Measurements from ENCODE around the gene TEAD1.

The TEAD1 gene

GRCh38 chr11:12695221-12695794, 21.1 kb downstream of the TEAD1 start:
- H3K27me3 Mint-ChIP-seq: peaks cover 62 to 91% of the 10 kb centered on the region in 2 donors
- no peak for ATAC-seq (replicated peaks)
- no peaks in the 10 kb centered on the region for H3K36me3 Mint-ChIP-seq (ENCODE audit: insufficient read depth)
- H3K27ac Mint-ChIP-seq: no peak overlapping the region
- no peak for DNase-seq
- no peaks in the 10 kb centered on the region for H3K9me3 Mint-ChIP-seq
- peaks cover 4% of the 10 kb centered on the region in 2 donors for H3K4me1 Mint-ChIP-seq (ENCODE audit: low read depth in 2 of 2)
- no peak overlapping the region for H3K4me3 Mint-ChIP-seq

- H3K9me3 Mint-ChIP-seq: no peaks in the 10 kb centered on the region
- no peak overlapping the region for H3K27ac Mint-ChIP-seq
- H3K27me3 Mint-ChIP-seq: peaks cover 62 to 91% of the 10 kb centered on the region in 2 donors
- H3K4me1 Mint-ChIP-seq (ENCODE audit: low read depth in 2 of 2): peaks cover 4% of the 10 kb centered on the region in 2 donors
- no peak overlapping the region for H3K4me3 Mint-ChIP-seq
- DNase-seq: no peak
- H3K36me3 Mint-ChIP-seq (ENCODE audit: insufficient read depth): no peaks in the 10 kb centered on the region
- no peak for ATAC-seq (replicated peaks)
Observed at GRCh38 chr11:12695873-12696272, 21.7 kb downstream of the TEAD1 start.

GRCh38 chr11:12696911-12697581, 22.8 kb downstream of the TEAD1 start:
- no peaks in the 10 kb centered on the region for H3K36me3 Mint-ChIP-seq (ENCODE audit: insufficient read depth)

GRCh38 chr11:12698048-12698447, 23.8 kb downstream of the TEAD1 start:
- Mint-ChIP-seq H3K4me3 (no peak overlapping the region), H3K27ac (no peak overlapping the region)

More at GRCh38 chr11:12696911-12697581, 22.8 kb downstream of the TEAD1 start:
- H3K27ac Mint-ChIP-seq: no peak overlapping the region
- peaks cover 74 to 93% of the 10 kb centered on the region in 2 donors for H3K27me3 Mint-ChIP-seq
- no peak for ATAC-seq (replicated peaks)
- no peak overlapping the region for H3K4me3 Mint-ChIP-seq
- peaks cover 4% of the 10 kb centered on the region in 2 donors for H3K4me1 Mint-ChIP-seq (ENCODE audit: low read depth in 2 of 2)
- H3K9me3 Mint-ChIP-seq: no peaks in the 10 kb centered on the region
- DNase-seq: no peak

GRCh38 chr11:12701811-12702592, 27.8 kb downstream of the TEAD1 start:
- peaks cover 4 to 5% of the 10 kb centered on the region in 2 donors for H3K4me1 Mint-ChIP-seq (ENCODE audit: low read depth in 2 of 2)
- ATAC-seq (replicated peaks) (no peak), DNase-seq (no peak)
- peaks cover 64 to 76% of the 10 kb centered on the region in 2 donors for H3K27me3 Mint-ChIP-seq
- H3K9me3 Mint-ChIP-seq: no peaks in the 10 kb centered on the region
- H3K4me3 Mint-ChIP-seq: no peak overlapping the region
- no peak overlapping the region for H3K27ac Mint-ChIP-seq
- no peaks in the 10 kb centered on the region for H3K36me3 Mint-ChIP-seq (ENCODE audit: insufficient read depth)

More at GRCh38 chr11:12698048-12698447, 23.8 kb downstream of the TEAD1 start:
- DNase-seq (no peak), ATAC-seq (replicated peaks) (no peak)
- H3K9me3 Mint-ChIP-seq: no peaks in the 10 kb centered on the region
- no peaks in the 10 kb centered on the region for H3K36me3 Mint-ChIP-seq (ENCODE audit: insufficient read depth)
- H3K4me1 Mint-ChIP-seq (ENCODE audit: low read depth in 2 of 2): peaks cover 4% of the 10 kb centered on the region in 2 donors
- peaks cover 79 to 93% of the 10 kb centered on the region in 2 donors for H3K27me3 Mint-ChIP-seq

GRCh38 chr11:12702999-12703453, 28.8 kb downstream of the TEAD1 start:
- H3K36me3 Mint-ChIP-seq (ENCODE audit: insufficient read depth): no peaks in the 10 kb centered on the region
- no peak overlapping the region for H3K27ac Mint-ChIP-seq
- H3K27me3 Mint-ChIP-seq: peaks cover 62 to 75% of the 10 kb centered on the region in 2 donors
- H3K9me3 Mint-ChIP-seq: no peaks in the 10 kb centered on the region
- peaks cover 2 to 4% of the 10 kb centered on the region in 2 donors for H3K4me1 Mint-ChIP-seq (ENCODE audit: low read depth in 2 of 2)
- DNase-seq (no peak), ATAC-seq (replicated peaks) (no peak)
- no peak overlapping the region for H3K4me3 Mint-ChIP-seq

GRCh38 chr11:12704049-12704448, 29.8 kb downstream of the TEAD1 start:
- H3K4me1 Mint-ChIP-seq (ENCODE audit: low read depth in 2 of 2): peaks cover 0 to 1% of the 10 kb centered on the region in 2 donors
- H3K4me3 Mint-ChIP-seq: no peak overlapping the region
- no peaks in the 10 kb centered on the region for H3K36me3 Mint-ChIP-seq (ENCODE audit: insufficient read depth)
- peaks cover 62 to 72% of the 10 kb centered on the region in 2 donors for H3K27me3 Mint-ChIP-seq
- DNase-seq (no peak), ATAC-seq (replicated peaks) (no peak)
- no peak overlapping the region for H3K27ac Mint-ChIP-seq
- H3K9me3 Mint-ChIP-seq: no peaks in the 10 kb centered on the region

GRCh38 chr11:12705874-12706273, 31.7 kb downstream of the TEAD1 start:
- no peak for ATAC-seq (replicated peaks)
- H3K4me1 Mint-ChIP-seq (ENCODE audit: low read depth in 2 of 2): peaks cover 0 to 1% of the 10 kb centered on the region in 2 donors
- H3K27ac Mint-ChIP-seq: no peak overlapping the region
- no peaks in the 10 kb centered on the region for H3K36me3 Mint-ChIP-seq (ENCODE audit: insufficient read depth)
- H3K4me3 Mint-ChIP-seq: no peak overlapping the region
- DNase-seq: no peak
- peaks cover 58 to 64% of the 10 kb centered on the region in 2 donors for H3K27me3 Mint-ChIP-seq
- no peaks in the 10 kb centered on the region for H3K9me3 Mint-ChIP-seq

- no peaks in the 10 kb centered on the region for H3K9me3 Mint-ChIP-seq
- ATAC-seq (replicated peaks) (no peak), DNase-seq (no peak)
- peaks cover 48 to 60% of the 10 kb centered on the region in 2 donors for H3K27me3 Mint-ChIP-seq
- peaks cover 0 to 1% of the 10 kb centered on the region in 2 donors for H3K4me1 Mint-ChIP-seq (ENCODE audit: low read depth in 2 of 2)
- no peaks in the 10 kb centered on the region for H3K36me3 Mint-ChIP-seq (ENCODE audit: insufficient read depth)
- H3K27ac Mint-ChIP-seq: no peak overlapping the region
- no peak overlapping the region for H3K4me3 Mint-ChIP-seq
Observed at GRCh38 chr11:12706545-12707499, 32.6 kb downstream of the TEAD1 start.

GRCh38 chr11:12707500-12707880, 33.3 kb downstream of the TEAD1 start:
- Mint-ChIP-seq H3K9me3 (no peaks in the 10 kb centered on the region), H3K4me3 (no peak overlapping the region), H3K4me1 (ENCODE audit: low read depth in 2 of 2) (peaks cover 0 to 1% of the 10 kb centered on the region in 2 donors), H3K27me3 (peaks cover 46 to 60% of the 10 kb centered on the region in 2 donors), H3K27ac (no peak overlapping the region), H3K36me3 (ENCODE audit: insufficient read depth) (no peaks in the 10 kb centered on the region)
- DNase-seq (no peak), ATAC-seq (replicated peaks) (no peak)

- no peaks in the 10 kb centered on the region for H3K9me3 Mint-ChIP-seq
- DNase-seq: no peak
- no peaks in the 10 kb centered on the region for H3K36me3 Mint-ChIP-seq (ENCODE audit: insufficient read depth)
- H3K27ac Mint-ChIP-seq: no peak overlapping the region
- ATAC-seq (replicated peaks): no peak
- no peaks in the 10 kb centered on the region for H3K4me1 Mint-ChIP-seq (ENCODE audit: low read depth in 2 of 2)
- H3K27me3 Mint-ChIP-seq: peaks cover 42 to 51% of the 10 kb centered on the region in 2 donors
- H3K4me3 Mint-ChIP-seq: no peak overlapping the region
Observed at GRCh38 chr11:12711496-12711895, 37.3 kb downstream of the TEAD1 start.

- Mint-ChIP-seq H3K27me3 (peaks cover 47 to 56% of the 10 kb centered on the region in 2 donors), H3K27ac (no peak overlapping the region), H3K9me3 (peaks cover 0 to 2% of the 10 kb centered on the region in 2 donors), H3K4me3 (no peak overlapping the region), H3K36me3 (ENCODE audit: insufficient read depth) (no peaks in the 10 kb centered on the region), H3K4me1 (ENCODE audit: low read depth in 2 of 2) (peaks cover 0 to 5% of the 10 kb centered on the region in 2 donors)
- DNase-seq (no peak), ATAC-seq (replicated peaks) (no peak)
Observed at GRCh38 chr11:12712132-12712531, 37.9 kb downstream of the TEAD1 start.

- Mint-ChIP-seq H3K36me3 (ENCODE audit: insufficient read depth) (peaks cover 4% of the 10 kb centered on the region), H3K9me3 (peaks cover 0 to 6% of the 10 kb centered on the region in 2 donors), H3K4me1 (ENCODE audit: low read depth in 2 of 2) (peaks cover 0 to 19% of the 10 kb centered on the region in 2 donors), H3K4me3 (no peak overlapping the region), H3K27me3 (peaks cover 46 to 48% of the 10 kb centered on the region in 2 donors), H3K27ac (no peak overlapping the region)
- no peak for DNase-seq
- no peak for ATAC-seq (replicated peaks)
Observed at GRCh38 chr11:12715131-12715530, 40.9 kb downstream of the TEAD1 start.

Measured in effector memory CD8-positive, alpha-beta T cell (primary cell).